ENCODE data around the gene MDM1. TPM values are rescaled to one million over a fixed set of nuclear protein-coding genes. Genes with fewer than 3 reads are reported as not detected.

Gene MDM1
- total and polyA plus RNA-seq, 10 donors, result 13.5 to 38.9 (median 21.9) TPM

DNA sequence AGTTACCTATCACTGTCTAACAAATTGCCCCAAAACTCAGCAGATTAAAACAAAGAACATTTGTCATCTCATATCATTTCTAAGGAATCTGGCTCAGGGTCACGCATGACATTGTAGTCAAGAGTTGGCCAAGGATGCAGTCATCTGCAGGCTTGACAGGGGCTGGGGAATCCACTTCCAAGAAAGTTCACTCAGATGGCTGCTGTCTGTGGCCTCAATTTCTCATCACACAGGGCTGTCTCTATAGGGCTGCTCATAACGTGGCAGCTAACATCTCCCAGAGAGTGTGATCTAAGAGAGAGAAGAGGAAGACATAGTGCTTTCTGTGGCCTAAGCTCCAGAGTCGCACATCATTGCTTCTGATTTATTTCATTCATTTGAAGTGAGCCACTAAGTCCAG lies 61.8 kb downstream of the MDM1 start:
- TF ChIP-seq POLR2A (IDR thresholded peaks at IDR 0.05) (no peak), POLR2AphosphoS5 (IDR thresholded peaks at IDR 0.05) (no peak)
- TF ChIP-seq, protein P1, sequence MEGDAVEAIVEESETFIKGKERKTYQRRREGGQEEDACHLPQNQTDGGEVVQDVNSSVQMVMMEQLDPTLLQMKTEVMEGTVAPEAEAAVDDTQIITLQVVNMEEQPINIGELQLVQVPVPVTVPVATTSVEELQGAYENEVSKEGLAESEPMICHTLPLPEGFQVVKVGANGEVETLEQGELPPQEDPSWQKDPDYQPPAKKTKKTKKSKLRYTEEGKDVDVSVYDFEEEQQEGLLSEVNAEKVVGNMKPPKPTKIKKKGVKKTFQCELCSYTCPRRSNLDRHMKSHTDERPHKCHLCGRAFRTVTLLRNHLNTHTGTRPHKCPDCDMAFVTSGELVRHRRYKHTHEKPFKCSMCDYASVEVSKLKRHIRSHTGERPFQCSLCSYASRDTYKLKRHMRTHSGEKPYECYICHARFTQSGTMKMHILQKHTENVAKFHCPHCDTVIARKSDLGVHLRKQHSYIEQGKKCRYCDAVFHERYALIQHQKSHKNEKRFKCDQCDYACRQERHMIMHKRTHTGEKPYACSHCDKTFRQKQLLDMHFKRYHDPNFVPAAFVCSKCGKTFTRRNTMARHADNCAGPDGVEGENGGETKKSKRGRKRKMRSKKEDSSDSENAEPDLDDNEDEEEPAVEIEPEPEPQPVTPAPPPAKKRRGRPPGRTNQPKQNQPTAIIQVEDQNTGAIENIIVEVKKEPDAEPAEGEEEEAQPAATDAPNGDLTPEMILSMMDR (IDR thresholded peaks at IDR 0.05 in 8 of 11, conservative IDR thresholded peaks at IDR 0.05 in 3 of 11), result no peak
- no peaks in the 10 kb centered on the region for H3K9me3 ChIP-seq
- H3K27ac ChIP-seq, result peak overlapping the region in 2 of 8 donors; percentile 14 to 50
- no peaks in the 10 kb centered on the region for H3K27me3 ChIP-seq (replicated peaks in 1 of 7)
- DNase-seq, result no peak
- 82 to 94% (median 92%) methylated on average over 3 of the region's 3 CpGs for WGBS, 5 donors
- peaks cover 0 to 7% (median 0%) of the 10 kb centered on the region in 6 donors for H3K4me1 ChIP-seq
- H3K36me3 ChIP-seq, result no peaks in the 10 kb centered on the region
- H3K4me3 ChIP-seq, result no peak overlapping the region
- intact Hi-C loops (cut with DNase I; ENCODE audit: low total_unique reads), result no loop called here

DNA sequence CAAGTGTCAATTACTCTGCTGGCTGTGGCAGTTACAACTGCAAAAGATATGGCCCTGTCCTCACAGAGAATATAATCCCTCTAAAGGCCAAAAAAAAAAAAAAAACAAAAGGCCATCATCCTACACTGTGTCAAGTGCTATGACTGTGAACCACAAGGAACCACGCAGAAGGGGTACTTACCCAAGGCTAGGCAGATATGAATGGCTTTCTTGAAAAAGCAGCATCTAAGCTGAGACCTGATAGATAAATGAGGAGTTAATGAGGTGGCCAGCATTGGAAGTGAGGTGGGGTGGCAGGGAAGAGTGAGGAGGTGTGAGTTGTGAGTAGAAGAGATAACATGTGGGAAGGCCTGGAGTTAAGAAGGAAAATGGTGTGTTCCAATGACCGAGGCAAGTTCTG lies 62.4 kb downstream of the MDM1 start:
- intact Hi-C loops (cut with DNase I; ENCODE audit: low total_unique reads), result no loop called here
- DNase-seq, result no peak
- WGBS, 5 donors, result 64 to 89% (median 79%) methylated on average over 2 of the region's 2 CpGs
- H3K27me3 ChIP-seq (replicated peaks in 1 of 7), result no peaks in the 10 kb centered on the region
- H3K36me3 ChIP-seq, result no peaks in the 10 kb centered on the region
- H3K9me3 ChIP-seq, result no peaks in the 10 kb centered on the region
- TF ChIP-seq POLR2A (IDR thresholded peaks at IDR 0.05) (no peak), POLR2AphosphoS5 (IDR thresholded peaks at IDR 0.05) (no peak)
- TF ChIP-seq, protein P1 (IDR thresholded peaks at IDR 0.05 in 8 of 11, conservative IDR thresholded peaks at IDR 0.05 in 3 of 11), result no peak
- H3K4me1 ChIP-seq, result peaks cover 0 to 7% (median 0%) of the 10 kb centered on the region in 6 donors
- no peak overlapping the region for H3K4me3 ChIP-seq
- H3K27ac ChIP-seq, result peak overlapping the region in 3 of 8 donors; percentile 5 to 50 (median 14)

- TF ChIP-seq POLR2AphosphoS5 (IDR thresholded peaks at IDR 0.05) (no peak), POLR2A (IDR thresholded peaks at IDR 0.05) (no peak)
- TF ChIP-seq, protein P1 (IDR thresholded peaks at IDR 0.05 in 8 of 11, conservative IDR thresholded peaks at IDR 0.05 in 3 of 11), result no peak
- no peaks in the 10 kb centered on the region for H3K9me3 ChIP-seq
- peaks cover 0 to 7% (median 0%) of the 10 kb centered on the region in 6 donors for H3K4me1 ChIP-seq
- peak overlapping the region in 2 of 8 donors; percentile 29 to 45 for H3K27ac ChIP-seq
- no peaks in the 10 kb centered on the region for H3K27me3 ChIP-seq (replicated peaks in 1 of 7)
- intact Hi-C loops (cut with DNase I; ENCODE audit: low total_unique reads), result no loop called here
- H3K4me3 ChIP-seq, result no peak overlapping the region
- H3K36me3 ChIP-seq, result no peaks in the 10 kb centered on the region
- DNase-seq, result no peak
Measured at GRCh38 chr12:68268967-68269366, 63.2 kb downstream of the MDM1 start.

DNA sequence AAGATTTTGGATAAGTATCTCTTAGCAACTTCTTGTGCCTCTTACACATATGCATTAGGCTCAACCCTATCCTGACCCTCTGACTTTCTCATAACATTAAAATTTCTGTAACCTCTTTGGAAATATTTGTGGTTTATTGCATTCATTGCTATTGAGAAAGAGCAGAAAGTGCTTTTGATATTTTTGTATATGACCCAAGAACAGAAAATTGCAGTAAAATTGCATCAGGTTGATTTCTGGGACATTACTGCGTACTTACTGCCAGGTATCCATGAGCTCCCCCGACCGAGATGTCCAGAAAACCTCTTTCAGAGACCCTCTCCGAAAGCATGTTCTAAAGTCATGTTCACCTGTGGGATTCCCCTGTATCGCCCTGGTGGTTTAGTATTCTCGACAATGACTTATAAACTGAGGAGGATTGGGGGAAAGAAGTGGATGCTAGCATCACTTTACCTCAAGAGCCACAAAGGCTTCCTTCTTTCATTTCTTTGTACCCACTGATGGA lies 64.2 kb downstream of the MDM1 start:
- H3K9me3 ChIP-seq, result no peaks in the 10 kb centered on the region
- no peaks in the 10 kb centered on the region for H3K27me3 ChIP-seq (replicated peaks in 1 of 7)
- H3K4me3 ChIP-seq, result no peak overlapping the region
- peak overlapping the region in 3 of 8 donors; percentile 14 to 45 (median 42) for H3K27ac ChIP-seq
- peaks cover 0 to 7% (median 0%) of the 10 kb centered on the region in 6 donors for H3K4me1 ChIP-seq
- no peaks in the 10 kb centered on the region for H3K36me3 ChIP-seq
- DNase-seq, result no peak
- intact Hi-C loops (cut with DNase I; ENCODE audit: low total_unique reads), result no loop called here
- 54 to 81% (median 63%) methylated on average over 6 of the region's 6 CpGs for WGBS, 5 donors
- no peak for TF ChIP-seq POLR2A (IDR thresholded peaks at IDR 0.05)
- TF ChIP-seq POLR2AphosphoS5 (IDR thresholded peaks at IDR 0.05), result no peak
- TF ChIP-seq, protein P1 (IDR thresholded peaks at IDR 0.05 in 8 of 11, conservative IDR thresholded peaks at IDR 0.05 in 3 of 11), result no peak
